Keratinocyte (primary cell): ENCODE results near the gene FMN1. TPM values are rescaled to one million over a fixed set of nuclear protein-coding genes. Genes with fewer than 3 reads are reported as not detected.

Experiments
- DNase-seq: peaks from one replicate; pipeline ENCODE4 v3.0.0-alpha.2; 2011; ENCODE audit warnings: low read depth, missing footprints, low spot score
- FAIRE-seq: peaks from 2 replicates; lab custom pipeline; 2011; peaks lifted over from hg19 to GRCh38; lab: Jason Lieb, UNC
- H2AFZ ChIP-seq: 2 replicates; pipeline ENCODE4 v1.6.0; 2012; ENCODE audit warnings: low read length, control low read depth, inconsistent platforms; ENCODE audit not compliant: control insufficient read depth
- H3K27ac ChIP-seq: 2 replicates; pipeline ENCODE4 v1.5.1; 2011; ENCODE audit warnings: low read length; ENCODE audit not compliant: control insufficient read depth, insufficient read depth
- H3K27me3 ChIP-seq: 3 replicates; pipeline ENCODE4 v1.6.0; 2011; ENCODE audit warnings: low read length; ENCODE audit not compliant: control insufficient read depth, insufficient read depth; ENCODE audit errors: extremely low read depth
- H3K36me3 ChIP-seq, 2 experiments: 2 replicates in 1 of 2; 3 replicates in 1 of 2; pipeline ENCODE4 v1.5.1; 2011; ENCODE audit warnings: low read length in 2 of 2, mild to moderate bottlenecking in 1 of 2; ENCODE audit not compliant: control insufficient read depth in 2 of 2, insufficient read depth in 2 of 2; ENCODE audit errors: extremely low read depth in 1 of 2
- H3K4me1 ChIP-seq: 3 replicates; pipeline ENCODE4 v1.5.1; 2011; ENCODE audit warnings: low read length; ENCODE audit not compliant: control insufficient read depth, insufficient read depth; ENCODE audit errors: extremely low read depth
- H3K4me2 ChIP-seq: 3 replicates; pipeline ENCODE4 v1.6.0; 2011; ENCODE audit warnings: low read depth, low read length; ENCODE audit not compliant: control insufficient read depth, insufficient read depth; ENCODE audit errors: extremely low read depth
- H3K4me3 ChIP-seq, 3 experiments: fragments of 200-600 bp in 1 of 3; sonication (generic) in 1 of 3; 2 replicates in 2 of 3; 3 replicates in 1 of 3; pipeline ENCODE4 v1.5.1; 2011 to 2016; ENCODE audit warnings: low read length in 3 of 3, mild to moderate bottlenecking in 3 of 3, control low read depth in 2 of 3, inconsistent platforms in 1 of 3, low read depth in 1 of 3, mixed read lengths in 1 of 3, mixed run types in 1 of 3, moderate library complexity in 1 of 3; ENCODE audit not compliant: control insufficient read depth in 2 of 3, insufficient read depth in 2 of 3; ENCODE audit errors: extremely low read depth in 1 of 3
- H3K79me2 ChIP-seq: 2 replicates; pipeline ENCODE4 v1.6.0; 2012; ENCODE audit warnings: low read length; ENCODE audit not compliant: control insufficient read depth, insufficient read depth
- H3K9ac ChIP-seq: 3 replicates; pipeline ENCODE4 v1.6.0; 2011; ENCODE audit warnings: low read length; ENCODE audit not compliant: control insufficient read depth, insufficient read depth; ENCODE audit errors: extremely low read depth
- H3K9me1 ChIP-seq: 3 replicates; pipeline ENCODE4 v1.6.0; 2011; ENCODE audit warnings: low read length; ENCODE audit not compliant: control insufficient read depth, insufficient read depth; ENCODE audit errors: extremely low read depth
- H3K9me3 ChIP-seq: 2 replicates; pipeline ENCODE4 v1.5.1; 2012; ENCODE audit warnings: low read depth, low read length; ENCODE audit not compliant: control insufficient read depth
- H4K20me1 ChIP-seq: 3 replicates; pipeline ENCODE4 v1.6.0; 2011; ENCODE audit warnings: low read length; ENCODE audit not compliant: control insufficient read depth, insufficient read depth; ENCODE audit errors: extremely low read depth
- EZH2 ChIP-seq: IDR thresholded peaks from one replicate; pipeline ENCODE4 v1.6.1; 2012; ENCODE audit warnings: inconsistent platforms, mild to moderate bottlenecking, low read length, moderate library complexity
- dilution Hi-C: fragments of 300-500 bp; cut with MboI; formaldehyde crosslinking; loops from one replicate; pipeline ENCODE4 v1.7.0; 2020; ENCODE audit warnings: low sequenced_read_pairs; ENCODE audit not compliant: extremely low pct_ligation_motif_present
- polyA plus RNA-seq, 5 experiments: library from polyadenylated mRNA; depleted of rRNA in 3 of 5; stranded (reverse) in 3 of 5; stranded (forward) in 1 of 5; unstranded in 1 of 5; fragments of >200 nt; gene quantifications; 1 replicate in 1 of 5; 2 replicates in 3 of 5; 3 replicates in 1 of 5; pipeline versions ENCODE4 v1.2.1 to v1.2.3, GENCODE V29; 2011 to 2012; ENCODE audit warnings: missing spikeins in 2 of 5, low read depth in 1 of 5, low replicate concordance in 1 of 5
- TF ChIP-seq, protein P1 (sequence below), 3 experiments: IDR thresholded peaks in 1 of 3; conservative IDR thresholded peaks in 1 of 3; optimal IDR thresholded peaks in 1 of 3; 2 replicates in 2 of 3; 3 replicates in 1 of 3; pipeline versions ENCODE3 to v1.5.1; 2011; ENCODE audit warnings: low read length in 3 of 3, mild to moderate bottlenecking in 3 of 3, moderate library complexity in 2 of 3, control low read depth in 1 of 3, inconsistent platforms in 1 of 3; ENCODE audit not compliant: insufficient read depth in 2 of 3; ENCODE audit errors: extremely low read depth in 1 of 3

FMN1 gene
- polyA plus RNA-seq, 1 donor (not counting 4 experiments of a cell fraction or from before 2014, with no cell fraction given): 0.71 TPM

GRCh38 chr15:33111041-33111451 is 83.5 kb downstream of the FMN1 start:
- no peaks in the 10 kb centered on the region for H3K9me1 ChIP-seq
- H4K20me1 ChIP-seq: no peaks in the 10 kb centered on the region
- H3K27ac ChIP-seq: no peak overlapping the region
- no peaks in the 10 kb centered on the region for H3K27me3 ChIP-seq
- H3K79me2 ChIP-seq: no peaks in the 10 kb centered on the region
- TF ChIP-seq, protein P1, sequence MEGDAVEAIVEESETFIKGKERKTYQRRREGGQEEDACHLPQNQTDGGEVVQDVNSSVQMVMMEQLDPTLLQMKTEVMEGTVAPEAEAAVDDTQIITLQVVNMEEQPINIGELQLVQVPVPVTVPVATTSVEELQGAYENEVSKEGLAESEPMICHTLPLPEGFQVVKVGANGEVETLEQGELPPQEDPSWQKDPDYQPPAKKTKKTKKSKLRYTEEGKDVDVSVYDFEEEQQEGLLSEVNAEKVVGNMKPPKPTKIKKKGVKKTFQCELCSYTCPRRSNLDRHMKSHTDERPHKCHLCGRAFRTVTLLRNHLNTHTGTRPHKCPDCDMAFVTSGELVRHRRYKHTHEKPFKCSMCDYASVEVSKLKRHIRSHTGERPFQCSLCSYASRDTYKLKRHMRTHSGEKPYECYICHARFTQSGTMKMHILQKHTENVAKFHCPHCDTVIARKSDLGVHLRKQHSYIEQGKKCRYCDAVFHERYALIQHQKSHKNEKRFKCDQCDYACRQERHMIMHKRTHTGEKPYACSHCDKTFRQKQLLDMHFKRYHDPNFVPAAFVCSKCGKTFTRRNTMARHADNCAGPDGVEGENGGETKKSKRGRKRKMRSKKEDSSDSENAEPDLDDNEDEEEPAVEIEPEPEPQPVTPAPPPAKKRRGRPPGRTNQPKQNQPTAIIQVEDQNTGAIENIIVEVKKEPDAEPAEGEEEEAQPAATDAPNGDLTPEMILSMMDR (optimal IDR thresholded peaks at IDR 0.05 in 1 of 3, IDR thresholded peaks at IDR 0.05 in 1 of 3, conservative IDR thresholded peaks at IDR 0.05 in 1 of 3; ENCODE audit: extremely low read depth in 1 of 3, insufficient read depth in 2 of 3, low read length in 3 of 3): no peak
- TF ChIP-seq EZH2: no peak
- DNase-seq (no peak), FAIRE-seq (no peak)
- dilution Hi-C loops: no loop called here
- peaks cover 7% of the 10 kb centered on the region for H3K4me1 ChIP-seq
- H3K4me3 ChIP-seq: no peak overlapping the region
- no peak overlapping the region for H2AFZ ChIP-seq
- H3K9me3 ChIP-seq: no peaks in the 10 kb centered on the region
- no peaks in the 10 kb centered on the region for H3K36me3 ChIP-seq
- no peak overlapping the region for H3K4me2 ChIP-seq
- no peak overlapping the region for H3K9ac ChIP-seq

DNA sequence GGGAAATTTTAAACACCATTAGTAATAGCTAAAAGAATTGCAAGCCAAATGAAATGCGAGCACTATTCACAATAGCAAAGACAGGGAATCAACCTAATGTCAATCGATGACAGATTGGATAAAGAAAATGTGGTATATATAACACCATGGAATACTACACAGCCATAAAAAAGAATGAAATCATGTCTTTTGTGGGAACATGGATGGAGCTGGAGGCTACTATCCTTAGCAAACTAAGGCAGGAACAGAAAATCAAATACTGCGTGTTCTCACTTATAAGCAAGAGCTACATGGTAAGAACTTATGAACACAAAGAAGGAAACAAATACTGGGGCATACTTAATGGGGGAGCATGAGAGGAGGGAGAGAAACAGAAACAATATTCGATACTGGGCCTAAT is 85.2 kb downstream of the FMN1 start:
- Histone ChIP-seq H2AFZ (no peak overlapping the region), H3K27ac (no peak overlapping the region), H3K9ac (no peak overlapping the region), H4K20me1 (no peaks in the 10 kb centered on the region), H3K79me2 (no peaks in the 10 kb centered on the region), H3K9me3 (no peaks in the 10 kb centered on the region), H3K27me3 (no peaks in the 10 kb centered on the region), H3K4me2 (no peak overlapping the region), H3K9me1 (no peaks in the 10 kb centered on the region), H3K4me1 (peaks cover 16% of the 10 kb centered on the region), H3K4me3 (no peak overlapping the region), H3K36me3 (no peaks in the 10 kb centered on the region)
- FAIRE-seq: no peak
- DNase-seq: no peak
- TF ChIP-seq, protein P1 (optimal IDR thresholded peaks at IDR 0.05 in 1 of 3, IDR thresholded peaks at IDR 0.05 in 1 of 3, conservative IDR thresholded peaks at IDR 0.05 in 1 of 3; ENCODE audit: extremely low read depth in 1 of 3, insufficient read depth in 2 of 3, low read length in 3 of 3): no peak
- TF ChIP-seq EZH2: no peak
- dilution Hi-C loops: no loop called here
